HG03135 (cell line): ENCODE measurements around the gene ENPP3.
"Not testable (repeated sequence)": the region's sequence is repeated elsewhere in the genome, so short reads cannot be mapped to it uniquely, and the experiment has no call there.

ENCODE experiments used
- ATAC-seq: cut with Tn5 transposase; IDR thresholded peaks from one replicate; pipeline ENCODE4 v1.9.1; 2021; ENCODE audit warnings: mild to moderate bottlenecking, moderate library complexity; ENCODE audit not compliant: unreplicated experiment

Gene ENPP3

DNA sequence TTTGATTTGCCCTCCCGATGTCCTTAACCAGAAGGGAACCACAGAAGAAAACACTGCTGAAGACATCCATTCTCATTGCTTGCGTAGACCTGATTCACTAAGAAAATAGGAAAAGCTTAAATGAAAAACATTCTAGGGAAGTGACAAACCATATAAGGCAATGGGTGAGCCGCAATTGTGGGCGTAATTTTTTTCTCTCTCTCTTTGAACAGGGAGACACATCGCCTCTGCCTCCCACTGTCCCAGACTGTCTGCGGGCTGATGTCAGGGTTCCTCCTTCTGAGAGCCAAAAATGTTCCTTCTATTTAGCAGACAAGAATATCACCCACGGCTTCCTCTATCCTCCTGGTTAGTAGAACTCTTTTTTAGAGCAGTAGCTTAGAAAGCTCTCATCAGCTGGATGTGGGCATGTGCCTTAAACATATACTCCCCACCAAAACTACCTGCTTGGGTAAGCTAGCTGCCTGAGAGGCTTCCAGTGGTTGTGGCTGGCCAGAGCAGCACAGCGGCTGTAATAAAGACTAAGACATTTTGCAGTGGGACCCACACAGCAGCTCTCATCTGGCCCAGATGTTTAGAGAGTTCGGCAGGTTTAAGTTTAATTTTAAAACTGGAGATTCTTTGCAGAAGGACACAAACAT is 96.4 kb downstream of the ENPP3 start:
- no peak for ATAC-seq

DNA sequence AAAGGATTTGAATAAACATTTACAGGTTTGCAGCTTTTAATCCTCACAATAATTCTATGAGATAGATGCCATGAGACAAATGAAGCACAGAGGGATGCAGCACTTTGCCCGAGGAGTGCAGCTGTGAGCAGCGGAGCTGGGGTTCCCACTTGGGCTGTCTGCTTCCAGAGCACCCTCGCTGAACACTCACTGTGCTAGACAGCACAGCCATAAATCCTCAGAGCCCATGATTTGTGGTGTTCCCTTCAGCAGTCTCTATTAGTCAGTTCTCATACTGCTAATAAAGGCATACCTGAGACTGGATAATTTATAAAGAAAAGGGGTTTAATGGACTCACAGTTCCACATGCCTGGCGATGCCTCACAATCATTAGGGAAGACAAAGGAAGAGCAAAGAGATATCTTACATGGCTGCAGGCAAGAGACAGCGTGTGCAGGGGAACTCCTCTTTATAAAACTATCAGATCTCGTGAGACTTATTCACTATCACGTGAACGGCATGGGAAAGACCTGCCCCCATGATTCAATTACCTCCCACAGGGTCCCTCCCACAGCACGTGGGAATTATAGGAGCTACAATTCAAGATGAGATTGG is 99.0 kb downstream of the ENPP3 start:
- no peak for ATAC-seq

DNA sequence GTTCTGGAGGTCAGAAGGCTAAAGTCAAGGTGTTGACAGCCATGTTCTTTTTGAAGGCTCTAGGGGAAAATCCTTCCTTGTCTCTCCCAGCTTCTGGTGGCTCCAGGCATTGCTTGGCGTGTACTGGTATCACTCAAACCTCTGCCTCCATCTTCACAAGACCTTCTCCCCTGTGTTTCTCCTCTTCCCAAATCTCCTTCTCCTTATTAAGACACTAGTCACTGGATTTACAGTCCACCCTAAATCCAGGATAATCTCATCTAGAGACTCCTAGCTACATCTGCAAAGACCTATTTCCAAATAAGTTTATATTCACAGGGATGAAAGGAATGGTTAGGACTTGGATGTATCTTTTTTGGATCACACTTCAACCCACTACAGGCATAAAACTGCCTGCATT is 99.7 kb downstream of the ENPP3 start:
- no peak for ATAC-seq

DNA sequence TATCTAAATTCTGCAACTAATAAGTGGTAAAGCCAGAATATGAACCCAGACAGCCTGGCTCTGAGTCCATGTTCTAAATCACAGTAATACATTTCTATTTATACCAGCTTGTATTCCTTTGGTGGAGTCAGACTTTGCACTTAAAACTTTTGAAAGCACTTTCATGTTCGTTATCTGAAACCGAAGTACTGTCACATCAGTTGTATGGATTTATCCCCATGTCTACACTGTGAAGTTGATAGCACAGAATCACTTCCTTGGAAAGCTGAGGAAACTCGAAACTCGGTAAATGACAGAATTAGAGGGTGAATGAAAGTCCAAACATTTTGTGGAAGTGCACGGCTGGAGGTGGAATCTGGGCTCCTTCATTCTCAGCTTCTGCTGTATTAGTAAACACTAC is 102.0 kb downstream of the ENPP3 start:
- no peak for ATAC-seq

DNA sequence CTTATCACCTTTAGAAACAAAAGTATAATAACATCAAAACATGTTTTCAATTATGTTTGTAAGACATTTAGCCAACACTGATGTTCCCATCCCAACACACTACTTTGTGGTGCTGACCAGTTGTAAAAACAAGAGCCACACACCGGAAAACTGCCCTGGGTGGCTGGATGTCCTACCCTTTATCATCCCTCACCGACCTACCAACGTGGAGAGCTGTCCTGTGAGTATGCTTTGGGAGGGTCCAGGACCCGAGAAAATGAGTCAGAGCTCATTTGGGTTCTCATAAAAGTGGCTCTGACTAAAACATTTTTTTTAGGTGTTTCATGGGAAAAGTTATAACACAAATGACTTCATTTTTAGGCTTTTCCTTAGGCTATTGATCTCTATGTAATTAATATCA is 103.1 kb downstream of the ENPP3 start:
- ATAC-seq, result no peak

DNA sequence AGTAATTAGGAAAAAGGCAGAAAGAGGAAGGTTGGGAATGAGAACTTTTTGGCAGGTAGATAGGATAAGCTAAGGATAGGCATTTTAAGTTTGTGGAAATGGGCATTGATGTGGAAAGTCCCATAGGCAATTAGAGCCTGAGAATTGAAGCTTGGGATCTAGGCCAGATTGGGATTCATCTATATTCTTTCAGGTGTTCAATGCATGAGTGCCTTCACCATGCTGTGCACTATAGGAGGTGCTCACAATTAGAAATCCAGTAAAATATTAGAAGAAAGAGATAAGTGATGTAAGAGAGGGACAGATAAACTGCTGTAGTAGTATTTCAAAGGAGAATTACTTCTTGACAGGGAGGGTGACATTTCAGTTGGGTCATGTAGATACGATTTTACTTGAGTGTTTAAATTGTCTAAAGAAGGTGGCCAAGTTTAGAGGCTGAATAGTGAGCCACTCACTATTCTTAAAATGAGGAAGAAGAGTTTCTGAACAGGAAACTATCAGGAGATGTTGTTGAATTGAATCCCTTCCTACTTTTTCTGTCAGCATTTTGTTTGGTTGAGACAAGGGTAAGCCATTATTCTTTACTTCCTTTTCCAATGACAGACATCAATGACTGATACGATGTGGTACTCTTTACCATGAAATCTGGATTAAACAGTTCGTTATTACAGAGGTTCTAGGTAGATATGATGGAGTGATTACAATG is 104.7 kb downstream of the ENPP3 start:
- ATAC-seq, result no peak

DNA sequence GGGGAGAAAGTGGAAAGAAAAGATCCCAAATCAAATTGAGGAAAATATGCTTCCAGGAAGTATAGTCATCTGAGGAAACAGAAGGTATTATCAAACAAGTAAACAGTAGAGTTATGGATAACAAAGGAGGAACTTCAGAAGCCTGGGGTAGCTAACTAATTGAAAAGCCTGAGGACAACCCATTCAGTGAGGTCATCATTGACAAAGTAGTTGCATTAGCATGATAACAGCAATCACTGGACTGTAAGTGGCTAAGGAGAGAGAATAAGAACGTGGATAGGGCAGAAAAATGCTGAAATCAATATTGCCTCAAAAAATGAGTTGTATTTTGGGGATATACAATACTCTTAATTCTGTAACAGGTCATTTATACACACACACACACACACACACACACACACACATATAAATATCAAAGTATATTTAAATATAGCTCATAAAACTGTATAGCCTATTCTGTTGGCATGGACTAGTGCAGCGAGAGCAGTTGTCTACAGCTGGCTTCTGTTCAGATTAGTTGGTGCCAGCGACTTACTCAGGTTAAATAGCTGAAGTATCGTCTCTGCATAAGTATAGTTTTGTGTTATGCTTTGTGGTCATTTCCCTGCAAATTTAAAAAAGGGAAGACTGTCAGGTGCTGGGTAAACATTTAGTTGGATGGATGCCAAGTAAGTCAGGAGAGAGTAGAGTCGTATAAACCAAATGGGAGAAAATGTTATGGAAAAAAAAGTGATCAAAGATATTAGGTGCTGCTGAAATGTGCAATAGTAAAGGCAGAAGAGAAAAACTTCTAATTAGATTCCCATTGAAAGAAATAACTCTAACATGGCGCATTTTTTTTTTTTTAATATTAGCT is 107.6 kb downstream of the ENPP3 start:
- ATAC-seq, result no peak

DNA sequence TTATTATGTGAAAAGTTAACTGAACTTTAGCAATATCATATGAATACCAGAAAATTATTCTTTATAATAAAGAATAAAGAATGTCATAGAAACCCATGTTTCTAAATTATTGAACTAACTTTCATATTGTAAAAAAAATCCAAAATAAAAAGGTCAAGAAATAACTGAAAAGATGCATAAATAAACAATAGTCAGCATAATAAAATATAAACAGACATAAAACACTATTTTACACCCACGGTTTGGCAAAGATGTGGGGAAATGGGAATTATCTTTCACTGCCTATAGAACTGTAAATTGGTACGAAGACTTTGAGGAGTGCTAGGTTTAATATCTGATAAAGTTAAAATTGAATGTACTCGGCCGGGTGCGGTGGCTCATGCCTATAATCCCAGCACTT is 108.4 kb downstream of the ENPP3 start:
- ATAC-seq, result no peak

DNA sequence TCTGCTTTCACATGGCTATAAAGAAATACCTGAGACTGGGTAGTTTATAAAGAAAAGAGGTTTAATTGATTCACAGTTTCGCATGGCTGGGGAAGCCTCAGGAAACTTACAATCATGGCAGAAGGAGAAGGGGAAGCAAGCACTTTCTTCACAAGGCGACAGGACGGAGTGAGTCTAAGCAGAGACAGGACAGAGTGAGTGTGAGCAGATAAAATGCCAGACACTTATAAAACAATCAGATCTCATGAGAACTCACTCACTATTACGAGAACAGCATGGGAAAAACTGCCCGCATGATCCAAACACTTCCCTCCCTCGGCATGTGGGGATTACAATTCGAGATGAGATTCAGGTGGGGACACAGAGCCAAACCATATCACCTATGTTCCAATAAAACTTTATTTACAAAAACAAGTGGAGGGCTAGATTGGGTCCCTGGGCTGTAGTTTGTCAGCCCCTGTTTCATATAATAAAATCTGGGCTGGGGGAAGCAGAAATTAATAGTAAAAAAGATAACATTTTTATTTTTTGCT is 110.8 kb downstream of the ENPP3 start:
- no peak for ATAC-seq

DNA sequence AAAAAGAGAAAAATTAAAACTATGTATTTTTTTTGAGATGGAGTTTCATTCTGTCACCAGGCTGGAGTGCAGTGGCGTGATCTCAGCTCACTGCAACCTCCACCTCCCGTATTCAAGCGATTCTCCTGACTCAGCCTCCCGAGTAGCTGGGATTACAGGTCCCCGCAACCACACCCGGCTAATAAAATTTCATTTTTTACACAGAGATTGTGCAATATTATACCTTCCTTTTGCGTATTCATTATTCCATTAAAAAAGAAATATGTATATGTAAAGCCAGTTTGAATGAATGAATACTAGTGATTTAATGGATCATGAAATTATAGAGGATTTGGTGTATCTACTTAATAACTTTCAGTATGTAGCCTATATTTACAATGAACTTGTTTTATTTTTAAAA is 111.9 kb downstream of the ENPP3 start:
- no peak for ATAC-seq

DNA sequence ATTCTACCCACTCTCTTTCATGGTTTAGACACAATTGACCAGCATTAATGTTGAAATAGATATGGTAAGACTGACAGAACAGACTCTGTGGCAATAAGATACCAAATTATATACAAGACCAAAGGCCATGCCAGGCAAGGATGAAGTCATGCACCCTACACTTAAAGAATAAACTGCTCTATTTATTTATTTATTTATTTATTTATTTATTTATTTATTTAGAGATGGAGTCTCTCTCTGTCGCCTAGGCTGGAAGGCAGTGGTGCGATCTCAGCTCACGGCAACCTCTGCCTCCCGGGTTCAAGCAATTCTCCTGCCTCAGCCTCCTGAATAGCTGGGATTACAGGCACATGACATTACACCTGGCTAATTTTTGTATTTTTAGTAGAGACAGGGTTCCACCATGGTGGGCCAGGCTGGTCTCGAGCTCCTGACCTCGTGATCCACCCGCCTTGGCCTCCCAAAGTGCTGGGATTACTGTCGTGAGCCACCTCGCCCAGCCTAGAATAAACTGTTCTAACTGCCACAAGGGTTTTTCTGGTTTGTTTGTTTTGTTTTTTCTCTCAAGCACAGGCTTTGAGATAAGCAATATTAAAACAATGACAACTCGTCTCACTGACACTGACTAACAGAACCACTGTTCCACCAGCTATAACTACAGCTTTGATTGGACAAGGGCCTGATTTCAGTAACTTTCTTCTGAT is 114.1 kb downstream of the ENPP3 start:
- ATAC-seq, result not testable (repeated sequence)

DNA sequence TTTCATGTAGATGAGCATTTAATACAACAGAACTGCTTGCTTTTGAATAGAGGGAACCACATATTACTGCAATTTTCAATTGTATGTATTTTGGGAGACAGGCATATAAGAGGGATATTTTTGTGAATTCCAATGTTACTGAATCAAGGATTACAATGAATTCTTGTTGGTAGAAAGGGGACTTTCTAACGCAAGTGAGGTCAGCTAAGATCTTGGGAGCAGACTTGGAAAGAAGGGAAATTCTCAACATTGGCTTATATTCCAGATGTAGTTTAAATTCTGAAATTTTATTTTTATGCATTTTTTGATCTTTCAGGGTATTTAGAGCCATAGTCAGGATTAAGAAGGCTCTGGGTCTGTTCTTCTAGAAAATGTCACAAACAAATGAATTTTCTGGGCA is 117.0 kb downstream of the ENPP3 start:
- no peak for ATAC-seq

DNA sequence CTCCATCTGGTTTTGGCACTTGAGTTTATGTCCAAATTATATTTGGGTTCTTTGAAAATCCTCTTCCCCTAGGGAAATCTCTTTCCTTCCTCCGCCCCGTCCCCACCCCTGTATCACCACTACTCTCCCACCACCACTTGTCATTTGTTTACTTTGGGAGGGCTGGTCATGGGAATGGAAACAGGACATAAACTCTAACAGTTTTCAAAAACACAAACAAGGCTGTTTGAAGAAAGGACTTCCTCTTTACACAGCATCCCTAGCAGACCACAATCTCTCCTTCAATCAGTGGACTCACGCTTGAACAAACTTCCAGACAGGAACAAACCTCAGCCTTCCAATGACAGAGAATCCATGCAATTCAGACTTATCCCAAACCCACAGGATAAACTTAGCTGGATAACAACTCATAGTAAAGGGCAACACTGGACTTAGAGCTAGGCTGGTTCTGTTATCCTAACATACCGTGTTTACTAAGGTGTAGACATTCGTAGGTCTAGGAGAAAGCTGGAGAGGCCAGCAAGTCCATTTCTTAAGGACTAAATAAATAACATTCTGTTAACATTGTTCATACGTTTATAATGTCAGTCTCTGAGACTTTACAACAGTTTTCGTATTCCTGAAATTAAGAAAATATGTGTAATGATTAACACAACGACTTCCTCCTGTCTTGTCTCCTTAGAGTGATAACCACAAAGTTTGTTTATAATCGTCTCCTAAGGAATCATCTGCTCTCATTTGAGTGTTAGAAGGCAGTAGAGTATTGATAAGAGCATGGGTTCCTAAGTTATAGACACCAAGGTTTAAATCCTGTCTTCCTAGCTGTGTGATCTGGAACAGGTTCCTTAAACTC is 117.8 kb downstream of the ENPP3 start:
- ATAC-seq, result no peak

DNA sequence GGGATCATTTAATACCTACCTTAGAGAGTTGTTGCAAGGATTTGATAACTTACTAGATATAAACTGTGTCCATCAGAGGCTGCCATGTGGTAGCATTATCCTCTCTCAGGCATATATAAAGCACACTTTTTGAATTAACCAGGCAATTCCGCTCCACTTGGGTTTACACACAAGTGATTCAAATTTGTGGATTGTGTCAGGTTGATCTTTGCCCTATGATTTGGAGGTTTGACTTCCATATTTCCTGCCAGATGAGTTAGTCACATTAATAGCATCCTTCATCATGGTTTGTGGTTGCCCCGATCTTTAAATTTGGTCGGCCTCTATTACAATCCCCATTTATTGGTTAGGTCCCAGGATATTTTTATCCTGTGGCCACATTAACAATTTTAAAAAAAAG is 118.5 kb downstream of the ENPP3 start:
- no peak for ATAC-seq

DNA sequence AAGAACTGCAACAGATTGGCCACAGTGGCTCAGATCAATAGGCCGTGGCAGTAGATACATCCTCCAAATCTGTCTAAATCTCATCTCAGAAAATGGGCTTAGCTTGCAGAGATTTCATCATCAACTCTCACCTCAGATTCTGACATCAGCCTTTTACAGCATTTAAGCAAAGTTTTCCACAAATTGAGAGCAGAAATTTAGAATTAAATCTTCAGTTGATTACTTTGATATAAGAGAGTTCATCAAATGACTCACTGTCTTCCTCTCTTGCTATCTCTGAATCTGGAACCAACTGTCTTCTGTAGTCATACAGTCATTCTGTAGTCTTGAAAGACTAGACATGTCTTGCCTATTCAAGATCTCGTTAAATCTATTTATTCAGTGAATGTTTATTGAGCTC is 118.9 kb downstream of the ENPP3 start:
- no peak for ATAC-seq

DNA sequence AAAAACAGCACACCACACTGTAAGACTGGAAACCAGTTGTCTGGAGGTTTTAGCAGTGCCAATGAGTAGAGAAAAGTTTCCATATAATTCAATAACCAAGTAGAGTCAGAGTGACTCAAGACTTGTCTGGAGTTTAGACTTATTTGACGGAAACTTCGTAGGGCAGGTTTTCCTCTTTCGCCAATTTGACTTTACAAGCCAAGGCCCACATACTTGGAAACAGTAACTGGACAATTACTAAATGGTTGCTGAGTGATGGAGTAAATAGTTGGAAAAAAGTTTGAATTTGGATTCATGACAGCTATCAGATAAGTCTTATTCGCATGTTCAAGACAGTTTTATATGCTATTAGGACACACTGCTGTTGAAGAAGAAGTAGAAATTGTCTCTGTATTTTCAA is 121.8 kb downstream of the ENPP3 start:
- no peak for ATAC-seq

DNA sequence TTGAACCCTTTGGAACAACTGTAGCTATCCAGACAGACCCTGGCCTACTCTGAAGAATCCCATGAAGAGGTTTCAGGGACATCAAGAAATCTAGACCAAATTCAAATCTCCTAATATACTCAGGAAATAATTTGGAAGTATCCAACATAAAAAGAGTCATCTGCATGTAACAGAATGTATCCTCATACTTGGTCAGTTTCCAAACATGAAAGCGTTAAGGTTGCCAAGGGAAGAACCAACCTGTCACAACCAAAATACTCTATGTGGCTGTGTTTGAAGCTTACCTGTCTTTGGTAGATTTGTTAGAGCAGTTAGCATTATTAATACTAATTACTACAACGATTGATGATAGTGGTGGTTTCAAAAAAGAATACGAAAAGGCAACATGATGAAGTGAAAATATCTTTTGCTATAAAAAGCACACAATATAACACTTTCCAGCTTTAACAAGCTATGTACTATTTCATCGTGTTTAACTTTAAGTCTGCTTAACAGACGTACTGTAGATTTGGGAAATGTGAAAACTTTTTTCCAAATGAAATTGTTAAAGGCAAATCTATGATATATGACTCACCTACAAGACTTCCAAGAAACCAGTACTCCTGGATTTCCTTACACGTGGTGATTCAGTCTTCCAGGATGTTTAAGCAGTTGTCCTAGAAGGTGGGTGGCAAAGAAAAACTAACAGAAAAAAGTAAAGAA is 124.1 kb downstream of the ENPP3 start:
- no peak for ATAC-seq

DNA sequence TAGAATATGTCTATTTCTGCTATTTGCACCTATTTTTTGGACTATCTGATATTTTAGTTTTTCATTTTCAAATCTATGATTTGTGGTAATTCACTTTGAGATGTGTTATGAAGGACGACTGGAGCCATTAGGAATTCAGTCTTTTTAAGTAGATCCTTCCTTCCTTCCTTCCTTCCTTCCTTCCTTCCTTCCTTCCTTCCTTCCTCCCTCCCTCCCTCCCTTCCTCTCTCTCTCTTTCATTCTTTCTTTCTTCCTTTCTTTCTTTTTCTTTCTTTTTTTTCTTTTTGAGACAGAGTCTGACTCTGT is 124.6 kb downstream of the ENPP3 start:
- ATAC-seq, result no peak

DNA sequence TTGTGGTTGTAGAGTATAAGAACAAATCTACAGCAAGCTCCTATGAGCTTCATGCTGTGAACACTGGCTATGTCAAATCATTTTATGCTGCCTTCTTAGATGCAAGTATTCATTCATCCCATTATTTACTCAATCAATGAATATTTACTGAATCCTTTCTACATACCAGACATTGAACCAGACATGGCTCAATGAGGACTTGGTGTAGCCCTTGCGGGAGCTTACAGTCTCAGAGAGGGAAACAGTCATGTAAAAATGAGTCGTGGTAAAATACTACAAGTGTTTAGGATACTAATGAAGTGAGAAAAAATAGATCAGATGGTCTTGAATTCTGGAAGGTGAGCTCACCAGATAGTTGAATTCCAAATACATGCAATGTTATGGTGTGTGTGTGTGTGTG is 125.9 kb downstream of the ENPP3 start:
- ATAC-seq, result no peak
